Thoracic aorta (tissue), 2 donors: Measurements from ENCODE around the gene TSKS. TPM values are rescaled to one million over a fixed set of nuclear protein-coding genes. Genes with fewer than 3 reads are reported as not detected.

Experiments used
- ATAC-seq: fragments of 150-250 bp; one replicate; pipeline ENCODE4 v1.8.0; 2017; ENCODE audit warnings: low read depth; ENCODE audit not compliant: insufficient number of reproducible peaks, low FRiP score
- DNase-seq: peaks from one replicate; pipeline ENCODE4 v3.0.0-alpha.2; 2020; ENCODE audit warnings: low spot score
- H3K27ac ChIP-seq, 2 donors: fragments of 200-600 bp; sonication (generic); 1 replicate in 1 of 2; 2 replicates in 1 of 2; pipeline ENCODE4 v1.5.1; 2016; ENCODE audit warnings: mild to moderate bottlenecking in 2 of 2, moderate library complexity in 2 of 2
- H3K27me3 ChIP-seq: fragments of 200-600 bp; sonication (generic); replicated peaks from 2 replicates; pipeline ENCODE4 v1.6.0; 2016; ENCODE audit warnings: mild to moderate bottlenecking; ENCODE audit not compliant: insufficient read depth
- H3K36me3 ChIP-seq: fragments of 200-600 bp; sonication (generic); one replicate; pipeline ENCODE4 v1.5.1; 2016
- H3K4me1 ChIP-seq, 2 donors: fragments of 200-600 bp; sonication (generic); 1 replicate in 1 of 2; 2 replicates in 1 of 2; pipeline versions ENCODE4 v1.5.1 to v1.6.0; 2016; ENCODE audit warnings: low read depth in 2 of 2, mild to moderate bottlenecking in 1 of 2; ENCODE audit not compliant: control insufficient read depth in 1 of 2
- H3K4me3 ChIP-seq: fragments of 200-600 bp; sonication (generic); 2 replicates; pipeline ENCODE4 v1.5.1; 2016; ENCODE audit warnings: mild to moderate bottlenecking
- H3K9me3 ChIP-seq: fragments of 200-600 bp; sonication (generic); 2 replicates; pipeline ENCODE4 v1.5.1; 2016
- CTCF ChIP-seq: fragments of 200-600 bp; sonication (generic); IDR thresholded peaks from one replicate; pipeline ENCODE4 v1.5.1; 2019; ENCODE audit warnings: antibody characterized with exemption
- total RNA-seq, 2 donors: library from RNA; depleted of rRNA; stranded (reverse); fragments of >200 nt; gene quantifications; one replicate each; pipeline versions ENCODE4 v1.1.0 to v1.2.3, GENCODE V29; 2016

TSKS gene
- total RNA-seq, 2 donors from 2014 or later = not detected

DNA sequence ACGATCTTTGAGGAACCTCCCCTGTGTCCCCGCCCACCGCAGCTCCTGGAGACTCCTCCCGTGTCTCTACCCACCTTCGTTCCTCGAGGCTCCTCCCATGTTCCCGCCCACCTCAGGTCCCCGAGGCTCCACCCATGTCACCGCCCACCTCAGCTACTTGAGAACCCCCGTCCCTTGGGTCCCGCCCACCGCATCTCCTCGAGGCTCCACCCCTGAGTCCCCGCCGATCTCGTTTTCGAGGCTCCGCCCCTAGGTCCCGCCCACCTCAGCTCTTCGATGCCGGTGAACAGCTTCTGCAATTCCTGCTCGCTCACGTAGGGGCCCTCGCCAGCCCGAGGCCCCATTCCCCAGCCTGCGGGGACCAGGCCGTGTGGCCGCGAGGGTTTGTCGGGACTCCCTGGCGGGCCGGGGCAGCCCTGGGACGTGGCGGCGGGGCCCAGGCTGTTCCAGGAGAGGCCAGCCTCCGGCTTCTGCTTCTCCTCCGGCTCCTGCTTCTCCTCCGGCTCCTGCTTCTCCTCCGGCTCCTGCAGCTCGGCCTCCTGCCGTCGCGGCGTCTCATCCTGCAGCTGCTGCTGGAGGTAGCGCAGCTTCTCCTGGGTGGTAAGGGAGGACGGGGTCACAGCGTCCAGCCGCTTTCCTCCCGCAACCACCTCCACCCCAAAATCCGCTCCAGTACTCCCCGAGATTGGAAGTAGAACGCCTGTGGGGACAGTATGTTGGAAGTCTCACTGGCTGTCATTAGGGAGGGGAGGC is 16.7 kb downstream of the TSKS start:
- H3K4me3 ChIP-seq = no peak overlapping the region
- no peak overlapping the region for H3K27ac ChIP-seq
- H3K27me3 ChIP-seq = no peaks in the 10 kb centered on the region
- no peak for ATAC-seq
- no peak for DNase-seq
- H3K9me3 ChIP-seq = no peaks in the 10 kb centered on the region
- H3K36me3 ChIP-seq = no peaks in the 10 kb centered on the region
- no peak for TF ChIP-seq CTCF
- H3K4me1 ChIP-seq = no peaks in the 10 kb centered on the region

DNA sequence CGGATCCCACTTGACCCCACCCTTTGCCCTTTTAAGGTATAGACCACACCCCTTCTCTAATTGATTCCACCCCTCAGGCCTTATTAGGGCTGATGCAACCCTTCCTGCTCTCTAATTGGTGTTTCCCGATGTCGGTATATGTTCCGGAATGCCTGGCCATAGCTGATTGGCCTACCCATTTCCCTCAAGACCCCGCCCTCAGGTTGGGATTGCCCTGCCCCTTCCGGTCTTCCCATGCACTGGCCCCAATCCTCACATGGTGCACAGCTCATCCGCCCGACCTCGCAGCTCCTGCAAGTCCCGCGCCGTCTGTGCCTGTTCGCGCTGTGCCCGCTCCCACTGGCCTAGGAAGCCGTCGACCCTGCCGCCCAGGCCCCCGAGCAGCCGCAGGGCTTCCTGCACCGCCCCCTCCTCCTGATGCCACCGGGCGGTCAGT is 18.1 kb downstream of the TSKS start:
- H3K4me3 ChIP-seq = no peak overlapping the region
- DNase-seq = no peak
- no peaks in the 10 kb centered on the region for H3K9me3 ChIP-seq
- TF ChIP-seq CTCF = no peak
- H3K36me3 ChIP-seq = no peaks in the 10 kb centered on the region
- no peaks in the 10 kb centered on the region for H3K4me1 ChIP-seq
- H3K27me3 ChIP-seq = no peaks in the 10 kb centered on the region
- no peak for ATAC-seq
- no peak overlapping the region for H3K27ac ChIP-seq

GRCh38 chr19:49741210-49741844 is 21.8 kb downstream of the TSKS start:
- no peaks in the 10 kb centered on the region for H3K27me3 ChIP-seq
- H3K27ac ChIP-seq = no peak overlapping the region
- no peak for TF ChIP-seq CTCF
- H3K36me3 ChIP-seq = no peaks in the 10 kb centered on the region
- no peaks in the 10 kb centered on the region for H3K9me3 ChIP-seq
- H3K4me3 ChIP-seq = no peak overlapping the region
- ATAC-seq (no peak), DNase-seq (no peak)
- H3K4me1 ChIP-seq = no peaks in the 10 kb centered on the region

GRCh38 chr19:49739933-49740332 is 23.2 kb downstream of the TSKS start:
- TF ChIP-seq CTCF = no peak
- H3K27ac ChIP-seq = no peak overlapping the region
- no peaks in the 10 kb centered on the region for H3K36me3 ChIP-seq
- H3K4me3 ChIP-seq = no peak overlapping the region
- H3K27me3 ChIP-seq = no peaks in the 10 kb centered on the region
- no peaks in the 10 kb centered on the region for H3K4me1 ChIP-seq
- no peak for DNase-seq
- no peaks in the 10 kb centered on the region for H3K9me3 ChIP-seq
- ATAC-seq = no peak

DNA sequence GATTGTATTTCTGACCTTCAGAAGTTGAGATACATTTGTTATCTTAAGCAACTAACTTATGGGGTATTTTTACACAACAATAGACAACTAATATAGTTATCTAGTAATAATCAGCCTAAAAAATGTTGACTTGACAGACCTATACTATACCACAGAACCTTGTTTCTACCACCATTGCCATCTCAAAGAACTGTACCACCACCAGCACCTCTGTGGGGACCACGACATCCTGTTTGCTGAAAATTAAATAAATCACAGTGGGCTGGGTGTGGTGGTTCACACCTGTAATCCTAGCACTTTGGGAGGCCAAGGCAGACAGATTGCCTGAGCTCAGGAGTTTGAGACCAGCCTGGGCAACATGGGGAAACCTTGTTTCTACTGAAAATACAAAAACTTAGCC is 24.0 kb downstream of the TSKS start:
- H3K27ac ChIP-seq = no peak overlapping the region
- H3K27me3 ChIP-seq = no peaks in the 10 kb centered on the region
- H3K9me3 ChIP-seq = no peaks in the 10 kb centered on the region
- no peaks in the 10 kb centered on the region for H3K4me1 ChIP-seq
- DNase-seq = no peak
- ATAC-seq = no peak
- no peaks in the 10 kb centered on the region for H3K36me3 ChIP-seq
- TF ChIP-seq CTCF = no peak
- no peak overlapping the region for H3K4me3 ChIP-seq
